Activated T-cell treated with anti-CD3 and anti-CD28 coated beads for 4 hours (primary cell): Measurements from ENCODE around the gene ZBBX.

Source experiments
- DNase-seq: peaks from one replicate; pipeline ENCODE4 v3.0.0-alpha.2; 2020

The ZBBX gene

DNA sequence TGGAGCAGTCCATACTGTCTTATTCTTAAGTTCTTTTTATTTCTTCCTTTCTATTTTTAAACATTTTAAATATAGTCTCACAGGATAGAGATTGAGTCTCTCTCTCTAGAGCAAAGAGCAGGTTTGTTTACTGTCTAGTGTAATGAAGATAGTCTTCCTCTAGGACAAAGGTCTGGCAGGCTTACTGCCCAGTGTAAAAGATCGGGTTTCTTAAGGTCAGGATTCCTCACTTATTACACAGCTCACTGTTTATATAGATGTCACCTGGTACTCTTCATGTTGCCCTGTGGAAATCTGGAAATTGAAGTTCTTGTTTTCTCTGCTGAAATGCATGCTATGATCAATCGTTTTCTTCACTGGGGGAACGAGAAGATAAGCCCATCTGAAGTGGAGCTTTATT lies 76.0 kb downstream of the ZBBX start:
- no peak for DNase-seq

DNA sequence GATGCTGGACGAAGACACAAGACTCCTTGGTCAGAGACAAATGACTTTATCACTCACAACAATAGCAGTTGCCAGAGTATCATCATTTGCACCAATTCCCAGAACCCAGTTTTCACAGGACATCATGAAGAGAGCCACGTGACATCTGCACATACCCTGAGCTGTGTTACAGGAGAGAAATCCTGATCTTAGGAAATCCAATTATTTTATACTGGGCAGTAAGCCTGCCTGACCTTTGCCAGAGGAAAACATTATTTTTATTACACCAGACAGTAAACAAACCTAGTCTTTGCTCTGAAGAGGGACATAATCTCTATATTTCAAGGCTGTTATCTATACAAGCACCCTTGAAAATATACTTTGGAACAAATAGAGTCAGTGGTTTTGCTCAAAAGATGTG lies 77.4 kb downstream of the ZBBX start:
- no peak for DNase-seq

DNA sequence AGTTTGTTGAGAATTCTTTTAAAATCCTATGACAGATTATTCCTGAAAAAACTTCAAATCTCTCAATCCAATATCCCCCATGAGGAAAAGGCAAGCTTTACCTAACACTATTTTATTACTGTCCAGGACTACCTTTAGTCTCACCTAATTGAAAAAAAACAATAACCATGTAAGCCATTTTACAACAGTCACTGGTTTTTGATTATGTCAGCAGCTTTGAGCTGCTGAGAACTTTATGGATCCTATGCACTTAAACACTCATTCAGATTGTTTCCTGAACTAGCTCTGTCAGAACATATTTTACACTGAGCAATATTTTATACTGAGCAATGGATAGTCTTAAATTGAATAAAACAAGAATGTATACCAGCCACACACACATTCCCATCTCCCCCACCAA lies 79.9 kb downstream of the ZBBX start:
- no peak for DNase-seq

DNA sequence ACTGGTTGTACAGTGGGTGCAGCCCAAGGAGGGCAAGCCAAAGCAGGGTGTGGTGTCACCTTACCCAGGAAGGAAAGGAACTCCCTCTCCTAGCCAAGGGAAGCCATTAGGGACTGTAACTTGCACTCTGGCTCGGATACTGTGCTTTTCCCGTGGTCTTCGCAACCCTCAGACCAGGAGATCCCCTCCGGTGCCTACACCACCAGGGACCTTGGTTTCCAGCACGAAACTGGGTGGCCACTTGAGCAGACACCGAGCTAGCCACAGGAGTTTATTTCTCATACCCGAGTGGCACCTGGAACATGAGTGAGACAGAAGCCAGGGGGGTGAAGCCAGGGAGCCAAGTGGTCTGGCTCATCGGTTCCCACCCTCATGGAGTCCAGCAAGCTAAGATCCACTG lies 90.7 kb downstream of the ZBBX start:
- DNase-seq = no peak

DNA sequence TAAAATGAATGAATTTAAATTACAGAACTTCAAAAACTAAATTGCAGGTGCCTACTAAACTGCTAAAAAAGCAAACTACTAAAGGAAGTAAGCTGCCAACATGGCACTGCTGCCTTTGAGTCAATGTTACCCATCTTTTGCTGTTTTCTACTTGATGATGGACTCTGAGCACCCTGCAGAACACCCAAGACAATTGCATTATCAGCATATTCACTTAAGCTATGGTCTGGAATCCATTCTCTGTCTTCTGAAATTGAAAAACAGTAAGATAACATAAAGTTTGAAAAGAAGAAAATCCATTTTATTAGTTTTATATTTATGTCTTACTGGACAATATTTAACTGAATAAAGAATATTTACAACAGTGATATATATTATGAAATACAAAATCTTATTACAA lies 91.4 kb downstream of the ZBBX start:
- DNase-seq = no peak

DNA sequence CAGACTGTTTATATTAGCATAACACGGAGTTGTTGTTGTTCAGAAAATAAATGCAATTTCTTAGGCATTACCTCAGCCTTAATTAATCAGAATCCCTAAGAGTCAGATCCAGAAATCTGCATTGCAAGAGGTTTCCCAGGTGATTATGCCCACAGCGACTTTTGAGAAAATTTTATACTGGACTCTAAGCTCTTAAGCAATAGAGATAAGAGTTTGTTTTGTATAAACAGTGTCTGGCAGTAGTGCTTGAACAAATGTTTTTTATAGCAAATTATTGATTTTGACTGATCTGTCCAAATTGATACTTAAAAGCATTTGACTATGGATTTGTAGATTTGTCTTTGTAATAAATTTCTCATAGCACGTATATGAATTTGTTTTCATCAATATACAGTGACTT lies 92.8 kb downstream of the ZBBX start:
- no peak for DNase-seq

DNA sequence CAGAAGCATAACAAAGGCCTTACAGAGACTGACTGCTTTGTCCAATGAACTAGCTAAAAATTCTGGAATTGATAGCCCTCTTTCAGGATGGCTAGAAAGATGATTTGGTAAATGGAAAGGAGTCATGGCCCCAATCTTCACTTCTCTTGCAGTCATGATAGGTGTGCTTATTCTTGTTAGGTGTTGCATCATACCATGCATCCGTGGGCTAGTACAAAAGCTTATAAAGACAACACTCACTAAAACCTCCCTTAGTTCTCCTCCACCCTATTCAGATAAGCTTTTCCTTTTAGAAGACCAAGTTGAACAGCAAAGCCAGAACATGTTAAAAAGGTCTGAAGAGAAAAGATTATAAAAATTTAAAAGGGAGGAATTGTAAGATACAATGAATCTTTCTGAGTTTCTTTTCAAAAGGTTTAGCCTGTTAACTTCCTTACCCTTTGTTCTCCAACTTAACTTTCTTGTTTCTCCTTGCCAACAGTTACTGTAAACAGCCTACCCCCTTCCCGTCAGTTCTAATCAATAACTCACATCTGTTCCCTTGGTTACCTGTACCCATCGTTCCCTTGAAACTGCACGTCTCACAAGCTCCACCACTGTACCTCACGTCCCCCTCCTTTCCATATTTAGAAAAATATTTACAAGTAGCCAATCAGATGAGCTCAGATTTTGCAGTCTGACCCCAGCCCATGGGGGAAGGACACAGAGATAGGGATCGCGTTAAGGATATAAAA lies 105.8 kb downstream of the ZBBX start:
- DNase-seq = no peak

DNA sequence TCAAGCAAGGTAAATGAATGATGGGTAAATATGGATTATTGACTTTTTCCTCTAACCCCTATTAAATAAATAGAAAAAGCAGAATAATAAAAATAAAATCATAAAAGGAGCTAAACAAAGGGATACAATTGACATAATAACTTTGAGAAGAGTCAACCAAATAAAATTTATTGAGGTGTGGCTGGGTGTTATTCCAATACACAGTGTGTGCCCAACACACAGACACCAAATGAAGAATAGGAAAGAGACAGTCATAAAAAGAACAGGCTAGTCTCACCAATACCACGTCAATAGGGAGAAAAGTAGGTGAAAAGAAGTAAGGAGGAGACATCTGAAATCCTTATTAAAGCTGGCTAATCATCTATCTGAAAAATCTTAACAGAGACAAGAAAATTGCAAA lies 127.1 kb downstream of the ZBBX start:
- no peak for DNase-seq

DNA sequence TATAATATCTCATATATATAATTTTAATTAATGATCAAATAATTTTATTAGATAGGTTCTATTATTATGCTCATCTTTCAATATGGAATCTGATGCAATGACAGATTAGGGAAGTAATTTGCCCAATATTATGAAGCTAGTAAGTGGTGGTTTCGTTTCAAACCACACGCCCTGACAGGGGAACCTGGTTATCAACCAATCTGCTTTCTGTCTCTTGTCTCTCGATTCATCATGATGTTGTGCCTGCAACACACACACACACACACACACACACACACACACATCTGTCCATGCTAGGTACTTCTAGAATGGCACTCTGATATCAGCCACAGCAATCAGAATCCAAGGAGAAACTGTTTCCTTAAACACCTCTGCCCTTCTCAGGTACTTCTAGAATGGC lies 128.4 kb downstream of the ZBBX start:
- no peak for DNase-seq

DNA sequence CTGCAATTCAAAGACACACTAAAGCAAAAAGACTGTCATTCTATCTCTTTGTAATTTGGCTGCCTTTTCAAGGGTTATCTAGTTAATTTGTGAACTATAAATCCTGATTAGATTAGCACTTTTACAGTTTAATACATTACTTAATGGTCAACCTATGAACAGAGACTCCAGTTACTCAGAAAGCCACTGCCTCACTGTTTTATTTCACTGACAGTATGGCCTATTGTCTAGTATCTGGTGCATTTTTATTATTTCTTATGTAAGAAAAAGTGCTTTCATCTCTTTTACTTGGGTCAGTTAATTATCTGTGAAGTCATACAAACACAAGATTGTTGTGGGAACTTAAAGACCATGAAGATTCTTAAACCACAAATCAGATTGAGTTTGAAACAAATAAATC lies 133.8 kb downstream of the ZBBX start:
- no peak for DNase-seq

DNA sequence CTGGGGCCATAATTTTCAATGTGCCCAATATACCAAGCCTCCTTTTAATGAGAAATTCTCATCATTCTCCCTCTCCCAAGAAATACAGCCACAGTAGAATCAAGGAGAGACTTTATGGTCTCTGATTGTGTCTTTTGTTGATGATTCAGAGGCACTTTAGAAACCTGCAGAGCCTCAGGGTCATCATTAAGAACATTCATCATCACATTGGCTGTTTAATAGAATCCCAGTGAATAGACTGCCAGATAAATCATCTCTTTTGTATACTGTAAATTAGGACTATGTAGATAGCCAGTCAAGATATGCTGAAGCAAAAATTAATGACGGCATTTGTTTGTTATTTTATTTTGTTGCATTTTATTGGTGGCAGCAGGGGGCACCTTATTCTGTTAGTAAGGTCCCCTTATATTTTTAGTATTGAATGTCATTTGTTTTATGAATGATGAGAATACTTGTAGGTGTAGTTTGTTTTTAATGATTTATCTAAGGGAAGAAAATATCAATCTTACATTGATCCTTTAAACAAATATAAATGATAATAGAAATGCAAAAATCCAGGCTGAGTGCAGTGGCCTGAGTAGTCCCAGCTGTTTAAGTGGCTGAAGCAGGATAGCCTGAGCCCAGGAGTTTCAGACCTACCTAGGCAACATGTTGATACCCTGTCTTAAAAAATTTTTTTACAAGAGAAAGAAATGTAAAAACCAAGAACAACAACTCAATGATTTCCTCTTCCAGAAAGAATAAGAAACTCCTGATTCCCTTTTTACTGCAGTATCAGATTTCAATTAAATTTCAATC lies 138.8 kb downstream of the ZBBX start:
- DNase-seq = no peak

DNA sequence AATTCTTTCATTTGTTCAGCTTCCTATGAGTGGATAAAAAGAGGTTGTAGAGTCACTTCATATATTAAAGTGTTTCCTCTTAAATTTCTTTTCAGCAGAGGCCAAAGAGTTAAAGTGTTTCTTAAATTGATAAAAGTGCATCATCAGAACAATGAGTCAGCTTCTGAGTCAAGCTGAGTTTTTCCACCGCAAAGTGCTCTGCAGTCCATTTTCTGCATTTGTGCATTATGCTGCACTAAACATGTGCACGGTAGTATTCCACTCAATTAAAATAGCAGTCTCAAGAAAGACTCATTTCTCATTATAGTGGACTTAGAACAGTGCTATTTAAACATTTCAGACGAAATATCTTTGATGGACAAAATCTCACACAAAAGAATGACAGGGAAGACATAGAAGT lies 152.0 kb downstream of the ZBBX start:
- no peak for DNase-seq

DNA sequence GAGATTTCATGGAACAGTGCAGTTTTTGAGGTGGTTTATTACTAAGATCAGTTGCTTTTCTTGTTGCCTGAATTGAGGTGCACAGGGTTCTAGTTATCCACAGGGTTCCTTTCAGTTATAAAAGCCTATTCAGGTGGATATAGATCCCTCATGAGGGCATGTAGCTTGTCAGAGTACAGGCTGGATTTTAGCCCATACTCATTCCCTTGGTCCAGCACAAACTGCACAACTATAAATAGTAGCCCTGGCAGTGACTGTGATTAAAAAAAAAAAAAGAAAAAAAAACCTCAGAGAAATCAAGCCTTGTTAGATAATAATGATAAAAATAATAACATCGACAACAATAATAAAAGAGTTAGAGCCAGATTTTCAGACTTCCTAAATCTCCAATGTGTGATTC lies 154.3 kb downstream of the ZBBX start:
- DNase-seq = no peak

DNA sequence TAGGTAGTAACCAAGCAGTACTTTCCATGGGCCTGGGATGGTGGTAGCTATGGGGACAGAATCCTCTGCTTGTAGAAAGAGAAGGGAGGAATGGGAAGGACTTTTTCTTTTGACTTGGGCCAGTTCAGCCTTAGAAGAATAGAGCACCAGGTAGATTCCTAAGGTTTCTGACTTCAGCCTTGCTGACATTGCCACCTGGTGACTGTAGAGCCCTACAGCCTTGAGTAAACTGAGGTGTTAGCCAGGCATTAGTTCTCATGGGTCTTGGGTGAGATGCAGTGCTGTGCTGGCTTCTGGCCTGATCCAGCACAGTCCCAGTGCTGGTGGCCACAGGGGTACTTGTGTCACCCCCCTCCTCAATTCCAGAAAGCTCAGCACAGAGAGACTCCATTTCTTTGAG lies 171.1 kb downstream of the ZBBX start:
- DNase-seq = no peak

DNA sequence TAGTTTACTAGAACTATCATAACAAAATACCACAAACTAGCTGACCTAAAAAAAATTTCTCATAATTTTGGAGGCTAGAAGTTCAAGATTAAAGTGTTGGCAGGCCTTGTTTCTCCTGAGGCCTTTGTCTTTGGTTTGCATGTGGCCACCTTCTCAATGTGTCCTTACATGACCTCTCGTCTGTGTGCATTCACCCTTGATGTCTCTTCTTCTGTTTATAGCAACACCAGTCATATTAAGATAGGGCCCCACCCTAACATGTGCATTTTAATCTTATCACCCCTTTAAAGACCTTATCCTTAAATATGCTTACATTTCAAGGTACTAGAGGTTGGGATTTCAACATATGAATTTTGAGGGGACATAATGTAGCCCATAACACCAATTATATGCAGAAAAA lies 177.0 kb downstream of the ZBBX start:
- no peak for DNase-seq

DNA sequence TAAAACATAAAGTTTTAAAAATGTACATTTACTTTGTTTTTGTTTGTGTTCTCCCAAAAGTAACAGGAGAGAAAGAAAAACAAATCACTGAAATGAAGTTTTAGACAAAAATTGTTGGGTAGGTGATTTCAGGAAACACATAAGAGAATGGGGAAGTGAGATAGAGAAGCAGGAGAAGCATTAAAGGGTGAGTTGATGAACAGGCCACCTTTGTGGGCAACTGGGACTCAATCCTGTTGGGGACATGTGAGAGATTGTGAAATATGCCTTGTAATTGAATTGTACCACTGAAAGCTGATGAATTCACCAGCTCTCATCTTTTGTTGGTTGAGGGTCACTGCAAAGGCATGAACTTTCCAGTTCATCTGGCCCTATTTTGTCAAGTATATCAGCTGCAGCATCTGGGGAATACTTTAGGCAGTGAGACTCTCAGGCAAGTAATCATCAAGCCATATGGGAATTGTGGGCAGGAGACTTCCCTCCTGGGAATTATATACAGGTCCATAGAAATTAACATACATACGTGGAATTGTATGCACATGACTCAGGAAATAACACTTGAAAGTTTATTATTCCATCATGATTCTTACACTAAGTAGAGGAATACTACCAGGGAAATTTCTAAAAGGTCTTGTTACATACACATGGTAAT lies 181.0 kb downstream of the ZBBX start:
- no peak for DNase-seq
